Stimulated activated naive CD4-positive, alpha-beta T cell treated with Interleukin-2 at 50 U/mL for 16 hours (primary cell): Measurements from ENCODE around the gene METTL17.
"Not testable (repeated sequence)": the region's sequence is repeated elsewhere in the genome, so short reads cannot be mapped to it uniquely, and the experiment has no call there.

Source experiments
- DNase-seq: peaks from one replicate; lab custom pipeline; 2025; lab: John Stamatoyannopoulos, UW

METTL17 gene

DNA sequence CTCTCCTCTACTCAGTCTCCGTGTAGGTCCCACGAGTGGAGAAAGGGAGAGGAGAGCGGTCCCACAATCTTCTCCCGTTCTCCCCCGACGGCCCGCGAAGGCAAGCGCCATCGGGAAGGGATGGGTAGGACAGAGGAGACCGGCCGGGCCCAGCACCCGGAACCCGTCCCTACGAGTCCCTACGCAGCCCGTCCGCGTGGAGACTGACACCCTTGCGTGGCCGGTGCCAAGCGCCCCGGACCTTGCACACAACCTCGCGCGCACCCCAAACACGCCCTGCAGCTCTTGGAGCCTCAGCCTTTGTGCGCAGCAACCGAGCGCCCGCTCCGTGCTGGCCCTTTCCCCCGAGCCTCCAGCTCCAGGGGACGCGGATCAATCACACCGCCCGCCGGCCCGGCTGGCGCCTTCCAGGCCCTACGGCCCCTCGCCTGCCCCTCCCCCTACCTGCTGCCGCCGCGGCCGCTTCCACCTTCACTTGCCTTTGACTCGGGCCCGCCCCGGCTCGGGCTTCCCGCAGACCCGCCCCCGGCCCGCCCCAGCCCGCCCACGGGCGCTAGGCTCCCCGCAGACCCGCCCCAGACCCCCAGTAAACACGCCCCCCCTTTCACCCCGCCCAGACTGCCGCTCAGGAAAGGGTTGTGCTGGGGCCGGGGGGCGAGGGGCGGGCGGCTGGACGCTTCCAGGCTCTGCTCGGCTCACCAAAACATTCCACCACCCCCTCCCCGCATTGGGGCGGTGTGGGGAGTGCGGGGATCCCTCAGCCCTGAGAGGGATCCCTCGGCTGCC lies 35.0 kb downstream of the METTL17 start, which contains the start of gene NDRG2:
NDRG2 (minus strand) TSS at position 477 of the 786 bp plus-strand sequence. CDS start 1,746 bp downstream, outside the sequence.
- peak; percentile 68 for DNase-seq

DNA sequence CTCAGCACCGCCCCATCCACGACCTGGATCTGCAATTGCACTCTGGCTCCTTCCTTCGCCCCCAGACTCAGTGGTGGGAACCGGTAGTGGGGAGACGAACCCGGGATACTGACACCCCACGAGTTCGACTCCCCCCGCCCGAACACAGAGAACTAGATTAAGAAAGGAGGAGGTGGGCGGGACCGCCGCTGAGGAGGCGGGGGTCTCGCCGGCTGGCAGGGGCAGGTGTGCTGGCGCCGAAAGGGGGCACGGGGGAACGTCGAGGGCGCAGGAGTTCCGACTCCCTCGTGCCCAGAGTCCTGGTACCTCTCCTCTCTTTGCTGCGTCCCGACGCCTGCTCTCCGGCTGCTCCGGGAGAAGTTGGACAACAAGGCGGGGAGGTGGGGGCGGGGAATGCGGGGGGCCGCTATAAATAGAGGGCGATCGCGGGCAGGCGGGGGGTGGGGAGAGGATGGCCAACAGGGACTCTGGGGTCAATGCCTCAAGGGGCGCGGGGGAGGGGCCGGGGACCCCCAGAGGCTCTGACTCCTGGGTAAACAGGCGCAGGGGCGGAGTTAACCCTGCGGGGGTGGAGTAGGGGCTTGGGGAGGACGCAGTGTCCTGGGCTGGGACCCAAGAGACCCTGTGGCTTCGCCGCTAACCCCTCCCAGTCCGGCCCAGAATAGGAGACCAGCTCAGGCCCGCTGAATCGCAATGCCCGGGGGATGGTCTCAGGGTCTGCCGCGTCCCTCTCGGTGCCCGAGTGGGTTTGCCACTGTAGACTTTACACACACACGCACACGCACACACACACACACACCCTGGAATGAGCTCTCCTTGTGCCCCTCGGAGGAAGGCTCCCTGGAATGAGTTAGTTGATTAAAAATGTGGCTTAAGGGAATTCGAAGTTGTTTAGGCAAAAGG lies 35.8 kb downstream of the METTL17 start:
- DNase-seq = no peak

DNA sequence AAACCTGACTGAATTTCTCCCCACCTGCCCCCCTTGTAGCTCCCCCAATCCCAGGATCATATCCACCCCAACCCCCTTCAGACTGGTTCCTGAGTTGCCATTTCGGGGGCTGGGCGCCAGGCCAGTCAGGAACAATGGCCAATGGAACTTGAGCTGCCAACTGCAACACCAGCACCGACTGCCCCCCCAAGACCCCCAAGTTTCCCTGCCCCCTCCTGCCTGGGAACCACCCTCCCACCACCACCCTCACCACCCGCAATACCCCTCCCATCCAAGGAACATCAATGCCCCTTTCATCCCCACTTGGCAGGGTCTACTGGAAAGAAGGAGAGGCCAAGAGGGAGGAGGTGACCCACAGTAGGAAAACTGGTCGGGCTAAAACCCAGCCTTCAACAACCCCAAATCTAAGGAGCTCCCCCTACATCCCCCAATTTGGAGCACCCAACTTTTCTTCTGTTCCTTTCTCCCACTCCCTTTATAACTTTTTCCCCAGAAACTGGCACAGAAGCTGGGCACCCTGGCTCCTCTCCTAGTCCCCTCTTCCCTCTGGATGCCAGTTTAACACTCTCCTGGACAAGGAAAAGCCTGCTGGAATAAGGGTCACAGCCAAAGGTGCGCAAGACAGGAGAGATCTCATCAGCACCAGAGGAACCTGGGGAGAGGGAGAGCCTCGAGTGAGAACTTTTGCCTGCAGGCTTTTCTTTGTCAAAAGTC lies 36.7 kb downstream of the METTL17 start:
- no peak for DNase-seq

DNA sequence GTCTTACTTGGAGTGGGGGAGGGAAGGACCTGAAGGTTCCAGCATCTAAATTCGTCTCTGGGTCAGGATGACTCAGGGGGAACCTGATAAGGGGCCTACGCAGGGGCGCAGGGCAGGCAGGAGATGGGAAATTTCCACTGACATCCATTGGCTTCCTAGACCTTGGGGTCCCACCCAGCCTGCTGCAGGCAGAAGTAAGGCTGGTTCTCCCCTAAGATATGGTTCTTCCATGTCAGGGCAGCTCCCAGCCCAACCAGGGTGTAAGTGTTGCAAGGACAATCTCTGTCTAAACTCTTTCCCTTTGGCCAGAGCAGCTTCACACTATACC lies 37.2 kb downstream of the METTL17 start:
- no peak for DNase-seq

DNA sequence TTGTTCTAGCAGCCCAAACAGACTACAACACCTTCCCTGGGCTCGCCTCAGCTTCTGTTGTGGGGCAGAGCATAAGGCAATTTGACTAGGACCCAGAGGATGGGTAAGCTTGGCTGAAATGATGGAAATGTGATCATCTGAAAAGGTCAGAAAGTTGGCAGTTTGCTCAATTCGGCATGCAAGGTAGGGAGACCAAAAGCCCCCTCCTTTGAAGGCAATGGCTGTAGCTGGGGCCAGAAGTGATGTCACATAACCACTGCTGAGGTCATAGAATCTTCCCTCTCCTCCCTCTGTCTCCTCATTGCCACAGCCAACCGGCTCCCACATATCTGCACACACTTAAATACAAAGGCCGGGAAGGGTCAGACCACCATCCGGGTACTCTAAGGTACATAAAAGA lies 40.1 kb downstream of the METTL17 start, which contains the start of gene TPPP2:
TPPP2 (plus strand) TSS at position 301 of the 400 bp plus-strand sequence. CDS start 365 bp downstream, outside the sequence.
- no peak for DNase-seq

DNA sequence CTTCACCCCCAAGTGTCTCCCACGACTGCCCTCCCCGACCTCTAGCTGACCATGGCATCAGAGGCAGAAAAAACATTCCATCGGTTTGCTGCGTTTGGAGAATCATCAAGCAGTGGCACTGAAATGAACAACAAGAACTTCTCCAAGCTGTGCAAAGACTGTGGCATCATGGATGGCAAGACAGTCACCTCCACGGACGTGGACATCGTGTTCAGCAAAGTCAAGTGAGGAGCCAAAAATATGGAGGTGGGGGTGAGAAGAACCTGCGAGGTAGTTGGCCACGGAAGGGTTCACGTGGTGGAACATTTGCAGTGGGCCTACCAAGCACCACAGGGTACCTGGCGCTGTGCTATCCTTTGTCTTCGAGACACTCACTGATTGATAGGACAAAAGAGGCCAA lies 40.8 kb downstream of the METTL17 start:
- DNase-seq = no peak

DNA sequence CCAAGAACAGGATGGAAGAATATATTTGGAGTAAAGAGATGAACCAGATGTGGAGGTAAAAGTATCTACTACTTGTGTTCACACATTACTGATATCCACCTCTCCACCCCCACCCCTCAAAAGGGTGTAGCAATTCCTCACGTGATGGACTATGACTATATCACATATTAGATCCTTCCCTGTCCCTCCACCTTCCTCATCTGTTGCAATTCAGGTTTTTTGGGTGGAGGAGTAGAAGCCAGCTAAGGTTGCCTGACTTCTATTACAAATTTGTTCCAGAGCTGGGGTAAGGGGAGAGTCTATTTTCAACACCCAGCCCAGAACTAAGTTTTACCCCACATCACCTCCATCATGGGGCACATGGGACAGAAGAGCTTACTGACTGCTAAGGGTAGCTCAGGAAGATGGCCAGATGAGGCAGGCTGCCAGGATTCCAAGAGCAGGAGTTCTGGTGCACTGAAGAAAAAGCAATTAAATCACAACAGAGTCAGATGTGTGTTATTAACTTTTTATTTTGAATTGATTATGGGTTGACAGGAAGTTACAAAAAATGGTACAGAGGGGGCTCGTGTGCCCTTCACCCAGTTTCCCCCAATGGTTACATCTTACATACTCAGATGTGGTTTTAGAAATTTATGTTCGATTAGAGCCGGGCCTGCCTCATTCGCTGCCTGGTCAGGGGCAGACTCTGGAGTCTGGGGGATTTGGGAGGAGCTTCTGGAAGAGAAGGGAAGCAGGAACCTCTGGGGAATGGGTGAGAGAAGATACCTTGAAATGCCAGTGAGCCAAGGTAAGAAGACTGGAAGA lies 42.7 kb downstream of the METTL17 start:
- DNase-seq = no peak

DNA sequence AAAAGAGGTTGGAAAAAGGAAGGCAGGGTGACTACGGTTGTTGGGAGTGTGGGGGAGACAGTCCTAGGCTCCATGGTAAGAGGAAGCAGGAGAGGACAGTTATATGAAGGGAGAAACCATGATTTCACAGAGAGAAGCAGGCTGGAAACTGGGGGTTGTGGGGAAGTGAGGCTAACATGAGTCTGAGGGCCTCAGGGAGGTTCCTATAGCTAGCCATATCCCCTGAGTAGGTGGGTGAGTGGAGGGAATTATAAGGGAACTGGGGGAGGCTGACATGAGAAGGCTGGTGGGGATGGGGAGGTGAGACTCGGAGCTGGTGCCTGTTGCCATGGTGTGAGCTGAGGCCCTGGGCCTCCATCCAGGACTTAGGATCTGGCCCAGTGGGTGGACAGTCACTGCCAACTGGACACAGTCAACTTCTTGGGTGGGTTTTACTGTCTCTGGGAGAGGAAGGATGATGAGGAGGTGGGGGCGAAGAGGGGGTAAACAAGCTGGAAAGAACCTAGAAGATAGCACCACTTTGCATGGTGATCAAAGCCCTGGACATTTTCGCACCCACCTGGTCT lies 43.4 kb downstream of the METTL17 start:
- DNase-seq = no peak

DNA sequence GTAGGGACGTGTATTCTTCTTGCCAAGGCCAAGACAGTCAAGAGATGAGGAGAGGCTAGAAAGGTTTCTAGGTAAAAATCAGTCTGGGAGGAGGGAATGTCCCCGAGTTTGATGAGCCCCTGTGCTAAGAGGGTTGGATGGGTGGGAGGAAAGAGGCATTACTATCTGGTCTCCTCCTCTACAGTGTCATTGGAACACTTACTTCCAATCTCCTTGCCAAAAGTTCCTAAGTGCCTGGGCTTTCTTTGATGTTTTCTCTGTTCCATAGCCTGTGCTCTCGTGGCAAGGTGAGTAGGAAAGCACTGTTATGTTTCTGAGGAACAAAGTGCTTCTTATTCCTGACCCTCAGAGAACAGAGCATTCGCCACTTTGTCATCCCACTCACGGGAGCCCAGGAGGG lies 44.9 kb downstream of the METTL17 start, which contains the start of gene RNASE13:
RNASE13 (minus strand) TSS at position 101 of the 400 bp plus-strand sequence. CDS start 519 bp downstream, outside the sequence.
- no peak for DNase-seq

DNA sequence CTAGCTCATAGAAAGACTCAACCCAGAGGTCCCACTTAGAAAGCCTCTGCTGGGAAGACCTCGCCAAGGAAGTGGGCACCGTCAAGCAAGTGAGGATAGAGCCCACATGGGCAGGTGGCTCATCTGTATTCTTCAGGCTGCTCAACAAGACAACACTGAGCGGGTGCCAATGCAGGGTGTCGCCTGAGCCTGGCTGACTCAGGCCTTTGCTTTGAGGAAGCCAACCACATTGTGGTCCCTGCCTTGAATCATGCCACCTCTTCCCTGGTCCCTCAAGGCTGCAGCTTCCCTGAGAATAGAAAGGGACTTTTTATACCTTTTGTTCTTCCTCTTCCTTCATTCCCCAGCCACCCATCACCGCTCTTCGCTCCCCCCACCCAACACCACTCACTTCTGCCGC lies 47.0 kb downstream of the METTL17 start:
- DNase-seq = no peak

DNA sequence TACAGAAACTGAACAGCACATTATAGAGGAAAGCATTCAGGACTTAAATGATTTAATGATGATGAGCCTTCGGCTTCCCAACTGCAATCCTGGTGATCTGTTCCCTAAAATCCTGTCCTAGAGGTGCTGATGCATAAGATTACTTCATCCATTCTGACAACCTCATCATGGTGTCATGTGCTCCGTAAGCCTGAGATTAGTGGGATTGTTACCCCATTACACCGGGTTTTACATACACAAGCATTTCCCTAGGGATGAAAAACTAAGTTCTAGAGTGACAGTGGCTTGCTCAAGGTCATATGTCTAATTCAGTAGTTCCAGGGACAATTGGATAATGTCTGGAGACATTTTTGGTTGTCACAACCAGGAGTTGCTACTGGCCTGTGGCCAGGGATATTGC lies 47.4 kb downstream of the METTL17 start:
- DNase-seq = no peak

DNA sequence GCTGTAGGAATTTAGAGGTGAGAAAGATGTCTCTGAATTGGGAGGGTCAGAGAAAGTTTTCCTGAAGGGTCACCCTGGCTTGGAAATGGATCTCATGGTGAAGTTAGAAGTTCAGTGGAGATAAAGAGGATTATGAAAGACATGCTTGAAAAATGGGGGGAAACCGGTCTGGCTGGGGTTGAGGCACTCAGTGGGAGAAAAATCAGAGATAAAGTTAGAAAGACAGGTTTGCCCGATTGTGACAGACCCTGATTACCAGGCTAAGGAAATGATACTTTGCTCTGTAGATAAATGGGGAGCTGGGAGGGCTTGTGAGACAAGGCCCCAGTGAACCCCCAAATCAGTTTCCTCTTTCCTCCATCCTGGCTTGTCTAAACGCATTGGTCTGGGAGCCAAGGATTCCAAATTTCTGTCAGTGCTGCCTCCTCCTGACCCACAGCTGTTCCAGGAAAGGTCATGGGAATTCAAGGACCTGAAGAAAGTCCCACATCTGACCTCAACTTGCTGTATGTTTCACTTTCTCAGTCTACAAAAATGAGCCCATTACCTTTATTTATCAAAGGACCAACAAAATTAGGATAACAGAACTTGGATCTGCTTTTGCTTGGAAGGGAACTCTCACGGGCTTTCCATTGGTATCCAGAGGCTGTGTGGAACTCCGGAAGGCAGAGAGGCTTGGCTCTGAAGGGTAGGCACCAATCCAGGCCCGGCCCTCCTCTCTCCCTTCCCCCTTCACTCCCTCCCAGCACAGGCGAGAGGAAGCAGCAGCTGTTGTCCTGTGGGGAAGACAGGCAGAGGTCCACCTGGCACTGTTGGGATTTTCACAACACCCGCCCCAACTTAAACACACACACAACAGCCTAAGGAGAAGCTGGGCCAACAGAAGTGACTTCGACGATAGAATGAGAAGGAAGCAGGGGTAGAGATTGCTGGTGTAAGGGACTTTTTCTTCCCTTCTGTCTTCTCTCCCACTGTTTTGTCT lies 49.0 kb downstream of the METTL17 start:
- no peak for DNase-seq

DNA sequence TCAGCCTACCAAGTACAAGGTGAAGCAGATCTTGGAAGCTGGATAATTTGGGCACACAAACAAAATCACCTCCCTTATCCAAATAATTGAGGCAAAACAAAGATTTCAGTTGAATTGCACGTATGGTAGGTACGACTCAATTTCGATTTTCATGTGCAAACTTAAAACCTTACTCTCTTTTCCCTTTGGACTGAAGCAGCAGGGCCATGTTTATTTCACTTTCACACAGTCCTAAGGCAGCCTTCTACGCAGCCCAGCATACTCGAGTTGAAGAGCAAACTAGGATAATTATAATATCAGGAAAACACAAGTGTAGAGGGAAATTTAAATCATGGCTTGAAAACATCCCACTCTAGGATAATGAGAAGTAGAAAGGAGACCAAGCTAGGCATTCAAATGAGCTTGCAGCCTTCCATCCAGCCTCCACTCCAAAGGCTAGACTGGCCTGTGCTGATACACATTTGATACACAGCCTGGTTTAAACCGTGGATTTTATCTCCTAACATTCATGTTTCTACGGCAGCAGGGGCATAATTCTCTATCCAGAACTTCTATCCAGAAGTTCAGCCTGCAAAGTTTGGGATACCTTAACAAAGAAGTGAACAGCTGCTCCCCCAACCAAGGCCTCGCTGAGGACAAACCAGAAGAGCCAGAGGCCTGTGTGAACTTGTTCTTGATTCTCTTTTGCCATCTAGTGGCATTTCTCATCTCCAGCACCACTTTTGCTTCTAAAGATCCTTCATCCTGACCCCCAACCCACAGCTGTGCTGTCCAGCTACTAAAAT lies 50.0 kb downstream of the METTL17 start:
- no peak for DNase-seq

DNA sequence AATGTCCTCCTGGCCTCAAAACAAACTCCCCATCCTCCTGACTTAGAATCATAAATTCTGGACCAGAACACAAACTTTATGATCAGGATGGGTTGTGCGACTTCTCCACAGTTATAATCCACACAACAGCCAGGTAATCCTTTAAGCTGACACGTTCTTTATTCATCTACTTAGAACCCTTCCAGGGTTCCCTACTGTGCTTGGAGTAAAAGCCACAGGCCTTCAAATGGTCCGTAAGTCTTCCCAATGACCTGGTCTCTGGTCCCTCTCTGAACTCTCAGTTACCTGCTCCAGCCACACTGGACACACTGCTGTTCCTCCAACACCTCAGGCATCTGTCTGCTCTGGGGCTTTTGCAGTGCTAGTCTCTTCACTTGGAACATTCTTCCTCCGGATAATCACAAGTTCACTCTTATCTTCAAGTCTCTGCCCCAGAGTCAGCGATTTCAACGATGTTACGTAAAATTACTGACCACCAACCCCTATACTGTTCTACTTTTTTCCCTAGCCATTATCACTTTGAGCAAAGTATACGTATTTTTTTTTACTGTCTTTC lies 50.7 kb downstream of the METTL17 start:
- DNase-seq = no peak

DNA sequence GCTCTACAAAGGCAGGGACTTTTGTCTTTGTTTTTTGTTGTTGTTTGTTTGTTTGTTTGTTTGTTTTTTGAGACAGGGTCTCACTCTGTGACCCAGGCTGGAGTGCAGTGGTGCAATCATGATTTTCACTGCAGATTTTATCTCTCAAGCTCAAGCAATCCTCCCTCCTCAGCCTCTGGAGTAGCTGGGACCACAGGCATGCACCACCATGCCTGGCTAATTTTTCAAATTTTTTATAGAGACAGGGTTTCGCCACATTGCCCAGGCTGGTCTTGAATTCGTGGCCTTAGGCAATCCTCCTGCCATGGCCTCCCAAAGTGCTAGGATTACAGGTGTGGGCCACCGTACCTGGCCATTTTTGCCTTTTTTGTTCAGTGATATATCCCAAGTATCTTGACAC lies 51.2 kb downstream of the METTL17 start:
- not testable (repeated sequence) for DNase-seq

DNA sequence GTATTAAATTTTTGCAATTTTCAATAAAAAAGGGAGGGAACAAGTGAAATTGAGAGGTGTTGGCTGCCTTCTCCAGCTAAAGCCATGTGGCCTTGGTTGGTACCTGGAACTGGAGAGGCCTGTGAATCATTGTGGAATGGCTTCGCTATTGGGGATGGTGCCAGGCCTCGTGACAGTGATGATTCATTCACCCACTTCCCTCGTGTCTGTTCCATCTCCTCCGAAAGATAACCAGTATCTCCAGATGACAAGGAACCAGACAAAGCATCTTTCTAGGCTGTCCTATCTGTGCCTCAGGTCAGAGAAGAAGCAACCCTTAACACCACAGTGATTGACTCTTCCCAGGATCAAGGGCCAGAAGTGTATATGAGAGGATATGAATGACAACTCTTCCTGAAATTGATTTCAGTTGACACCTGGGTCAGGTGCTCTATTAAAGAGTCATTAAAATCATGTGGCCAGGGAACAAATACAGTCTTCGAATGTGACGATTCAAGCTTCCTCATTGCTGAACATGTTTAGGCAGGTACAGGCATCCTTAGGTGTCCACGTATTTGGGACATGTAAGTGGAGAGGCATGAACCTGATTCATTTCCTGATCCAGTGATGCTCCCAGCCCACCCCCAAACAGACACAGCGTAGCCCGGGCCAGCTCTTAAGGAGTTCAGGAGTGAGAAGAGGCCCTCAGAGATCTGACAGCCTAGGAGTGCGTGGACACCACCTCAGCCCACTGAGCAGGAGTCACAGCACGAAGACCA lies 52.1 kb downstream of the METTL17 start, which contains the start of gene RNASE7:
RNASE7 (plus strand) TSS at position 687 of the 758 bp plus-strand sequence. CDS start 631 bp downstream, outside the sequence.
- DNase-seq = no peak

DNA sequence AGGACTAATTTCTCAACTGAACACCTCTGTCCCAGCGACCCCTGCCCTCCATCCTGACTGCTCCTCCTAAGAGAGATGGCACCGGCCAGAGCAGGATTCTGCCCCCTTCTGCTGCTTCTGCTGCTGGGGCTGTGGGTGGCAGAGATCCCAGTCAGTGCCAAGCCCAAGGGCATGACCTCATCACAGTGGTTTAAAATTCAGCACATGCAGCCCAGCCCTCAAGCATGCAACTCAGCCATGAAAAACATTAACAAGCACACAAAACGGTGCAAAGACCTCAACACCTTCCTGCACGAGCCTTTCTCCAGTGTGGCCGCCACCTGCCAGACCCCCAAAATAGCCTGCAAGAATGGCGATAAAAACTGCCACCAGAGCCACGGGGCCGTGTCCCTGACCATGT lies 53.1 kb downstream of the METTL17 start:
- no peak for DNase-seq
